Central memory CD8-positive, alpha-beta T cell (primary cell): Measurements from ENCODE around the gene MRPL40.
A peak's percentile ranks its signal among the peaks of the same experiment; 100 is the strongest.

Experiments used
- ATAC-seq: fragments of 150-1000 bp; cut with Tn5 transposase; replicated peaks from 2 replicates; pipeline ENCODE4 v1.10.0; 2022; ENCODE audit warnings: mild to moderate bottlenecking, moderate FRiP score, moderate number of reproducible peaks; ENCODE audit not compliant: poor library complexity, severe bottlenecking; ENCODE audit errors: extremely low read depth
- DNase-seq, 2 donors: peaks; one replicate each; pipeline ENCODE4 v3.0.0; 2021; ENCODE audit warnings: low spot score in 2 of 2
- H3K27ac Mint-ChIP-seq: one replicate; pipeline ENCODE4 v1.8.0; 2022; ENCODE audit warnings: low read depth, mild to moderate bottlenecking, moderate library complexity, mixed read lengths
- H3K27me3 Mint-ChIP-seq: one replicate; pipeline ENCODE4 v1.8.0; 2022; ENCODE audit warnings: mixed read lengths
- H3K36me3 Mint-ChIP-seq: one replicate; pipeline ENCODE4 v1.8.0; 2022; ENCODE audit warnings: mild to moderate bottlenecking, moderate library complexity, mixed read lengths; ENCODE audit not compliant: insufficient read depth
- H3K4me1 Mint-ChIP-seq: one replicate; pipeline ENCODE4 v1.8.0; 2022; ENCODE audit warnings: mixed read lengths
- H3K4me3 Mint-ChIP-seq: one replicate; pipeline ENCODE4 v1.8.0; 2022; ENCODE audit warnings: mild to moderate bottlenecking, moderate library complexity, mixed read lengths
- H3K9me3 Mint-ChIP-seq: one replicate; pipeline ENCODE4 v1.8.0; 2022; ENCODE audit warnings: mixed read lengths

The MRPL40 gene

GRCh38 chr22:19411690-19412045 lies 20.7 kb upstream of the MRPL40 start:
- peaks cover 47% of the 10 kb centered on the region for H3K4me1 Mint-ChIP-seq
- DNase-seq (no peak), ATAC-seq (no peak)
- no peaks in the 10 kb centered on the region for H3K27me3 Mint-ChIP-seq
- peaks cover 33% of the 10 kb centered on the region for H3K36me3 Mint-ChIP-seq
- no peak overlapping the region for H3K4me3 Mint-ChIP-seq
- H3K9me3 Mint-ChIP-seq = no peaks in the 10 kb centered on the region
- peak overlapping the region; percentile 75 for H3K27ac Mint-ChIP-seq

- no peak overlapping the region for H3K4me3 Mint-ChIP-seq
- no peak for ATAC-seq
- peaks cover 47% of the 10 kb centered on the region for H3K4me1 Mint-ChIP-seq
- H3K9me3 Mint-ChIP-seq = no peaks in the 10 kb centered on the region
- peaks cover 26% of the 10 kb centered on the region for H3K36me3 Mint-ChIP-seq
- peak overlapping the region; percentile 75 for H3K27ac Mint-ChIP-seq
- no peaks in the 10 kb centered on the region for H3K27me3 Mint-ChIP-seq
- no peak for DNase-seq
These were observed 19.9 kb upstream of the MRPL40 start for GRCh38 chr22:19412478-19412877.

GRCh38 chr22:19412923-19413322 lies 19.4 kb upstream of the MRPL40 start:
- Mint-ChIP-seq H3K27me3 (no peaks in the 10 kb centered on the region), H3K9me3 (no peaks in the 10 kb centered on the region), H3K36me3 (peaks cover 21% of the 10 kb centered on the region), H3K27ac (peak overlapping the region; percentile 75), H3K4me1 (peaks cover 51% of the 10 kb centered on the region), H3K4me3 (no peak overlapping the region)
- DNase-seq (no peak), ATAC-seq (no peak)

GRCh38 chr22:19419086-19419463 lies 13.3 kb upstream of the MRPL40 start:
- H3K27me3 Mint-ChIP-seq = no peaks in the 10 kb centered on the region
- H3K4me3 Mint-ChIP-seq = peak overlapping the region; percentile 68
- H3K27ac Mint-ChIP-seq = peak overlapping the region; percentile 94
- H3K9me3 Mint-ChIP-seq = no peaks in the 10 kb centered on the region
- DNase-seq (no peak), ATAC-seq (no peak)
- peaks cover 14% of the 10 kb centered on the region for H3K36me3 Mint-ChIP-seq
- peaks cover 70% of the 10 kb centered on the region for H3K4me1 Mint-ChIP-seq

DNA sequence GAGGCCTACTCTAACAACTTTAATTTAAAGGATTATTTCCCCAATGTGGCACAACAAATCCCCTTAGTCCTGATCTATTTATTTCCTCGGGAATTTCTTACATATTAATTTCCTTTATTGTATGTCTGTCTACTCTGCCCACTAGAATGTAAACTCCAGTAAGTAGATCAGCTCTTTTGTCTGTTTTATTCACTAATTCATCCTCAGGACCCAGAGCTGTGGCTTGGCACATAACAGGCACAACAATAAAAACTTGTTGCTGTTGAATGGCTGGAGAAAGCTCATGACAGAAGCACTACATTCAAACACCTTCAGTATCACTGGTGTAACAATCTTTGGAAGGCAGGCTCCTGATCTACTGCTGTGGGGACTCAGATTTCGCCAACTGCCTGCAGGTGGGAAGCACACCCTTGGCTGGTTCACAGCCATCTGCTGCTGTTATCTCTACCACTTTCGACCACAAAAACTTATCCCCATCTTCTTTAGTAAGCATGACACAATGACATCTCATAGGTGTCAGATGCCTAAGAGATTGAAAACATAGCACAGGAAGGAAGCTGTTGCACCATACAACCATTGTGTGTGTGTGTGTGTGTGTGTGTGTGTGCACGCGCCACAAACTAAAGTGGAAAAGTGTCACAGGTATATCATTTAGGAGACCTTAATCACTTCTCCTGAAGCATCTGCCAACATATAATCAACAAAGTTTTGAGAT lies 12.7 kb upstream of the MRPL40 start:
- Mint-ChIP-seq H3K4me3 (peak overlapping the region; percentile 68), H3K27me3 (no peaks in the 10 kb centered on the region), H3K4me1 (peaks cover 66% of the 10 kb centered on the region), H3K9me3 (no peaks in the 10 kb centered on the region), H3K36me3 (peaks cover 14% of the 10 kb centered on the region), H3K27ac (peak overlapping the region; percentile 94)
- peak; percentile 30 to 69 for DNase-seq
- peak; percentile 95 for ATAC-seq

DNA sequence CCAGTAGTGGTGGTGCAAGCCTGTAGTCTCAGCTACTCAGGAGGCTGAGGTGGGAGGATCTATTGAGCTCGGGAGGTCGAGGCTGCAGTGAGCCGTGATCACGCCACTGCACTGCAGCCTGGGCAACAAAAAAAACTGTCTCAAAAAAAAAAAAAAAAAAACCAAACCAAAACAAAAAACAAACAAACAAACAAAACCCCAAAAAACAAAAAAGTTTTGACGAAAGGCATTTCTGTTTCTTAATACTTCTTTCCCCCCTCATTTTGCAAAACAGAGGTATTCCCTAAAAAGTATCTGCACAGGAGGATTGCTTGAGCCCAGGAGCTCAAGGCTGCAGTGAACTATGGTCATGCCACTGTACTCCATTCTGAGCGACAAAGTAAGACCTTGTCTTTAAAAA lies 12.0 kb upstream of the MRPL40 start:
- Mint-ChIP-seq H3K27ac (peak overlapping the region; percentile 94), H3K4me3 (peak overlapping the region; percentile 68), H3K27me3 (no peaks in the 10 kb centered on the region), H3K36me3 (peaks cover 14% of the 10 kb centered on the region), H3K9me3 (no peaks in the 10 kb centered on the region), H3K4me1 (peaks cover 66% of the 10 kb centered on the region)
- DNase-seq = no peak
- ATAC-seq = no peak

- Mint-ChIP-seq H3K27me3 (no peaks in the 10 kb centered on the region), H3K27ac (peak overlapping the region; percentile 94), H3K9me3 (no peaks in the 10 kb centered on the region), H3K36me3 (peaks cover 17% of the 10 kb centered on the region), H3K4me3 (peak overlapping the region; percentile 26), H3K4me1 (peaks cover 73% of the 10 kb centered on the region)
- no peak for ATAC-seq
- no peak for DNase-seq
These were observed 9.7 kb upstream of the MRPL40 start for GRCh38 chr22:19422440-19423301.

GRCh38 chr22:19424186-19424500 lies 8.2 kb upstream of the MRPL40 start:
- Mint-ChIP-seq H3K27me3 (no peaks in the 10 kb centered on the region), H3K36me3 (peaks cover 21% of the 10 kb centered on the region), H3K4me1 (peaks cover 71% of the 10 kb centered on the region), H3K27ac (peak overlapping the region; percentile 94), H3K4me3 (no peak overlapping the region), H3K9me3 (no peaks in the 10 kb centered on the region)
- ATAC-seq (no peak), DNase-seq (no peak)

DNA sequence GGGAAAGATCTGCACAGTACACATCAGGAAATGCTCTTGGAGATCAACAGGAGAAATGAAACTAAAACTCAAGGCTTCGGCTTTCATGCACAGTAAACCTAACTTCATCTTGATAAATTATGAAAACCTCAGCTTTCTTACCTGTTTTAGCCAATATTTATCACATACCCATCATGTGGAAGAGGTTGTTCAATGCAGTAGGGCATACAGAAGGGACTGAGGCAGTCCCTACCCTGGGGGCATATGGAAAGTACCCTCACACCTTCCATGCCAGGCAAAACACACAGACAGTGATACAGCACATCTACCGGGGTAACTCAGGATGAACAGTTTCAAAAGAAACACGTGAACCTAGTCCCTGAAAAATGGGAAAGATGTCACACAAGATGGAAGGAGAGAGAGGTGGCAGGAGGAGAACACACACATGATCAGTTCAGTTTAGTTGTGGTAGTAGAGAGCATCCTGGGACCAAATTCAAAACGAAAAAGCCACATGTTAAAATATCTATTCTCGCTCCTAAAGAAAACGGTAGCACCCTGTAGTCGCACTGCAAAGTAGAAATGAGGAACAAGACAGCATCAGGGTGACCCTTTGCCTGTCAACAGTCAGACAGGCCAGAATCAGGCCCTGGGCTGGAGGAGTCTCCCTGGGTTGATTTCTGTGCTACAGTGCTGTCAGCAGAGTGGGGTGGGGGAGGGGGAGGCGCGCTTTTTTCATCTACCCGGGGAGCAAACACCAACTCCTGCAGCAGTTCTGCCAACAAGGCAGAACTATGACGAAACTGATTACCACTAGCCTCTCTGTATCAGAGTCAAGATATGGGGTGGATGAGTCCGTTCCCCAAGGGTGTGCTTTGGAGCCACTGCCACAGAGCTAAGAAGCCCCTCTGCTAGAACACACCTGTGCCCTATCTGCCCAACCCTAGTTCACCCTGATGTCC lies 2.1 kb upstream of the MRPL40 start:
- Mint-ChIP-seq H3K27me3 (no peaks in the 10 kb centered on the region), H3K36me3 (peaks cover 30% of the 10 kb centered on the region), H3K4me3 (peak overlapping the region; percentile 88), H3K4me1 (peaks cover 47% of the 10 kb centered on the region), H3K9me3 (no peaks in the 10 kb centered on the region), H3K27ac (peak overlapping the region; percentile 87)
- DNase-seq = peak in 1 of 2 donors; percentile 18
- ATAC-seq = peak; percentile 35

DNA sequence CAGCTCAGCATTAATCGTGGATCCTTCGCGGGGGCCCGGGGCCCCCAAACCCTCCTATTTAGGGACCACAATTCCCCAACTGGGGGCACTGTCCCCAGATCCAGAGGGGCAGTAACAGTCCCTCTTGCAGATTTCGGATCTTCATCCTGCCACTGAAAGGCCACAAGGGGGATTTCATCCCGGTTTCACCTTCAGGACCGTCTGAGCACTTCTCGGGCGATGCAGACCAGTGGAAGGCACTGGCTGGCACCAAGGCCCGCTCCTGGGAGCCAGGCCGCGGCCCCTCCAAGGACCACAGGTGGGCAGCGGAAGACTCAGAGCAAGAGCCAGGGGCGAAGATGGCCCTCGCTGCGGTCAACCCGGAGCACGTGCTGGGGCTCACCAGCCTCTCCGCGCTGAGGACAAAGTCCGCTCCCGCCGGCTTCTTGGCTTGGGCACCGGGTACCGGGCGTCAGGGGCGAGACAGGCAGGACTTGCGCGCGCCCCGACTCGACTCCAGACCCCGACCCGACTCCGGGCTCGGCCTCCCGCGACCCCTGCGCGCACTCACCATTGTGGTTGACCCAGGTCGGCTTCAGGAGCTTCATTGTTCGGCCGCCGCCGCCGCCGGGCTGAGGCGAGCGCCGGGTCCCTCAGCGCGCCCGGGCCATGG lies 1.3 kb upstream of the MRPL40 start:
- no peaks in the 10 kb centered on the region for H3K9me3 Mint-ChIP-seq
- H3K4me1 Mint-ChIP-seq = peaks cover 45% of the 10 kb centered on the region
- DNase-seq (no peak), ATAC-seq (no peak)
- peak overlapping the region; percentile 88 for H3K4me3 Mint-ChIP-seq
- H3K36me3 Mint-ChIP-seq = peaks cover 35% of the 10 kb centered on the region
- H3K27me3 Mint-ChIP-seq = no peaks in the 10 kb centered on the region
- peak overlapping the region; percentile 87 for H3K27ac Mint-ChIP-seq

DNA sequence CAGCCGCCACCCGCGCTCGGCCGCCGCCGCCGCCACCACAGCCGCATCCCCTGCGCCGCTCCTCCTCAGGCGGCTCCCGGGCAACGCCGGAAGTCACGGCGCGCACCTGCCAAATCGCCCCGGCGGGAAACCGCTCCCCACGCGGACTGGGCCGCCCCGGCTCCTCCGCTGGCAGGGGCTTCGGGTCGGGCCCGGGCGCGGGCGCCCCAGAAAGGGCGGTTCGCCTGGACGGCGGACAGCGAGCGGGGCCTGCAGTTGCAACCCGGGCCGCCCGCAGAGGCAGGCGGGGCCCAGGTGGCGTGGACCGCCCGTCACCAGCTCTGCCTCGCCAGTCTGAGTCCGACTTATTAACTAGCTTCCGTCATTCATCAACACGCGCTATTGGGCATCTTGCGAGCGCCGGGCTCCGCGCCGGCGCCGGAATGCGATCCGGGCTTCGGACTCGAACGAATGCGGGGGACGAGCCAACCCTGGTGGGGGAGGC lies 654 bp upstream of the MRPL40 start, which contains the start of gene HIRA:
Gene HIRA, minus strand, starts transcription at position 85 of the 484 bp plus-strand sequence. CDS start 257 bp downstream, outside the sequence.
- peak within 1 kb of the TSS; percentile 87 for H3K27ac Mint-ChIP-seq
- peaks cover 38% of the 10 kb centered on the region for H3K4me1 Mint-ChIP-seq
- peak within 1 kb of the TSS; percentile 88 for H3K4me3 Mint-ChIP-seq
- peak; percentile 80 to 88 for DNase-seq
- no peaks in the 10 kb centered on the region for H3K27me3 Mint-ChIP-seq
- ATAC-seq = peak; percentile 60
- H3K36me3 Mint-ChIP-seq = peaks cover 35% of the 10 kb centered on the region
- H3K9me3 Mint-ChIP-seq = no peaks in the 10 kb centered on the region

GRCh38 chr22:19434401-19434800 lies 2.1 kb downstream of the MRPL40 start:
- peak overlapping the region; percentile 88 for H3K4me3 Mint-ChIP-seq
- H3K27me3 Mint-ChIP-seq = no peaks in the 10 kb centered on the region
- H3K27ac Mint-ChIP-seq = no peak overlapping the region
- H3K9me3 Mint-ChIP-seq = no peaks in the 10 kb centered on the region
- peaks cover 20% of the 10 kb centered on the region for H3K4me1 Mint-ChIP-seq
- ATAC-seq (no peak), DNase-seq (no peak)
- H3K36me3 Mint-ChIP-seq = peaks cover 38% of the 10 kb centered on the region
